ENCODE data around the gene RNASE7.
"Not testable (repeated sequence)": the region's sequence is repeated elsewhere in the genome, so short reads cannot be mapped to it uniquely, and the experiment has no call there.

RNASE7 gene

GRCh38 chr14:21040941-21041340, 1.2 kb upstream of the RNASE7 start:
- not testable (repeated sequence) for H3K4me1 Mint-ChIP-seq, H3K27ac Mint-ChIP-seq, H3K36me3 Mint-ChIP-seq, DNase-seq, H3K9me3 Mint-ChIP-seq, H3K4me3 Mint-ChIP-seq
- H3K27me3 Mint-ChIP-seq: peaks cover 51% of the 10 kb centered on the region
- CTCF ChIA-PET: interaction anchor here (0.7 to 7.2 kb wide), 9 partner anchors 12 to 183 kb away, joined by 3 to 174 read pairs (median 5); partner anchors contain the start of gene TPPP2

- CTCF ChIA-PET: interaction anchor here (1.3 to 7.2 kb wide), 3 partner anchors 27 to 62 kb away, joined by 3 to 174 read pairs (median 4); no protein-coding TSS in a partner anchor
- Mint-ChIP-seq H3K9me3 (no peaks in the 10 kb centered on the region), H3K4me1 (peaks cover 2% of the 10 kb centered on the region), H3K27ac (no peak overlapping the region), H3K36me3 (no peaks in the 10 kb centered on the region), H3K27me3 (peaks cover 52% of the 10 kb centered on the region), H3K4me3 (no peak overlapping the region)
- DNase-seq: no peak
Measured at GRCh38 chr14:21042918-21043317, 756 bp downstream of the RNASE7 start.

GRCh38 chr14:21043387-21043973, 1.3 kb downstream of the RNASE7 start:
- Mint-ChIP-seq H3K4me1 (peaks cover 2% of the 10 kb centered on the region), H3K36me3 (no peaks in the 10 kb centered on the region), H3K27me3 (peaks cover 51% of the 10 kb centered on the region), H3K27ac (no peak overlapping the region), H3K4me3 (no peak overlapping the region), H3K9me3 (no peaks in the 10 kb centered on the region)
- CTCF ChIA-PET: interaction anchor here (1.3 to 7.2 kb wide), 3 partner anchors 27 to 61 kb away, joined by 3 to 174 read pairs (median 4); no protein-coding TSS in a partner anchor
- DNase-seq: no peak

GRCh38 chr14:21043974-21044618, 1.9 kb downstream of the RNASE7 start:
- H3K9me3 Mint-ChIP-seq: no peaks in the 10 kb centered on the region
- peaks cover 45% of the 10 kb centered on the region for H3K27me3 Mint-ChIP-seq
- H3K4me3 Mint-ChIP-seq: no peak overlapping the region
- DNase-seq: no peak
- H3K27ac Mint-ChIP-seq: no peak overlapping the region
- H3K36me3 Mint-ChIP-seq: no peaks in the 10 kb centered on the region
- CTCF ChIA-PET: interaction anchor here (1.4 to 7.2 kb wide), 2 partner anchors 28 to 61 kb away, joined by 4 to 174 read pairs; no protein-coding TSS in a partner anchor
- peaks cover 2% of the 10 kb centered on the region for H3K4me1 Mint-ChIP-seq

- CTCF ChIA-PET: interaction anchor here (0.5 to 2.2 kb wide), 3 partner anchors 7 to 109 kb away, joined by 3 to 14 read pairs (median 3); no protein-coding TSS in a partner anchor
- Mint-ChIP-seq H3K27me3 (peaks cover 45% of the 10 kb centered on the region), H3K27ac (no peak overlapping the region), H3K36me3 (no peaks in the 10 kb centered on the region), H3K4me1 (peaks cover 2% of the 10 kb centered on the region), H3K9me3 (no peaks in the 10 kb centered on the region), H3K4me3 (no peak overlapping the region)
- DNase-seq: no peak
Measured at GRCh38 chr14:21047378-21047781, 5.2 kb downstream of the RNASE7 start.

GRCh38 chr14:21048638-21049037, 6.5 kb downstream of the RNASE7 start:
- Mint-ChIP-seq H3K4me3 (no peak overlapping the region), H3K9me3 (no peaks in the 10 kb centered on the region), H3K27ac (no peak overlapping the region), H3K36me3 (no peaks in the 10 kb centered on the region), H3K27me3 (peaks cover 32% of the 10 kb centered on the region), H3K4me1 (no peaks in the 10 kb centered on the region)
- CTCF ChIA-PET: interaction anchor here (1.2 kb wide), 1 partner anchor 49 kb away, joined by 3 read pairs; no protein-coding TSS in a partner anchor
- DNase-seq: no peak

GRCh38 chr14:21049271-21049673, 7.1 kb downstream of the RNASE7 start:
- DNase-seq: no peak
- H3K4me1 Mint-ChIP-seq: no peaks in the 10 kb centered on the region
- no peak overlapping the region for H3K4me3 Mint-ChIP-seq
- no peaks in the 10 kb centered on the region for H3K36me3 Mint-ChIP-seq
- CTCF ChIA-PET: interaction anchor here (1.2 kb wide), 1 partner anchor 48 kb away, joined by 3 read pairs; no protein-coding TSS in a partner anchor
- H3K9me3 Mint-ChIP-seq: no peaks in the 10 kb centered on the region
- peaks cover 28% of the 10 kb centered on the region for H3K27me3 Mint-ChIP-seq
- no peak overlapping the region for H3K27ac Mint-ChIP-seq

GRCh38 chr14:21050597-21050996, 8.4 kb downstream of the RNASE7 start:
- Mint-ChIP-seq H3K4me3 (no peak overlapping the region), H3K27ac (no peak overlapping the region), H3K36me3 (no peaks in the 10 kb centered on the region), H3K4me1 (no peaks in the 10 kb centered on the region), H3K27me3 (peaks cover 17% of the 10 kb centered on the region), H3K9me3 (no peaks in the 10 kb centered on the region)
- CTCF ChIA-PET: interaction anchor here (2.0 kb wide), 1 partner anchor 36 kb away, joined by 5 read pairs; no protein-coding TSS in a partner anchor
- DNase-seq: no peak

- Mint-ChIP-seq H3K4me1 (no peaks in the 10 kb centered on the region), H3K36me3 (no peaks in the 10 kb centered on the region), H3K27me3 (peaks cover 19% of the 10 kb centered on the region), H3K27ac (no peak overlapping the region), H3K4me3 (no peak overlapping the region), H3K9me3 (no peaks in the 10 kb centered on the region)
- CTCF ChIA-PET: interaction anchor here (0.7 to 1.2 kb wide), 3 partner anchors 12 to 51 kb away, joined by 3 to 4 read pairs (median 3); no protein-coding TSS in a partner anchor
- DNase-seq: no peak
Measured at GRCh38 chr14:21053184-21054122, 11.3 kb downstream of the RNASE7 start.

- Mint-ChIP-seq H3K36me3 (no peaks in the 10 kb centered on the region), H3K4me3 (no peak overlapping the region), H3K9me3 (no peaks in the 10 kb centered on the region), H3K4me1 (no peaks in the 10 kb centered on the region), H3K27ac (no peak overlapping the region), H3K27me3 (peaks cover 24% of the 10 kb centered on the region)
- CTCF ChIA-PET: interaction anchor here (0.7 to 1.2 kb wide), 3 partner anchors 13 to 52 kb away, joined by 3 to 4 read pairs (median 3); no protein-coding TSS in a partner anchor
- DNase-seq: no peak
Measured at GRCh38 chr14:21054123-21054767, 12.1 kb downstream of the RNASE7 start.

GRCh38 chr14:21054768-21055145, 12.6 kb downstream of the RNASE7 start:
- no peaks in the 10 kb centered on the region for H3K36me3 Mint-ChIP-seq
- peaks cover 21% of the 10 kb centered on the region for H3K27me3 Mint-ChIP-seq
- CTCF ChIA-PET: no interaction called here
- H3K4me3 Mint-ChIP-seq: no peak overlapping the region
- no peak for DNase-seq
- H3K27ac Mint-ChIP-seq: no peak overlapping the region
- H3K9me3 Mint-ChIP-seq: no peaks in the 10 kb centered on the region
- no peaks in the 10 kb centered on the region for H3K4me1 Mint-ChIP-seq

- Mint-ChIP-seq H3K4me3 (no peak overlapping the region), H3K9me3 (no peaks in the 10 kb centered on the region), H3K27ac (no peak overlapping the region), H3K36me3 (no peaks in the 10 kb centered on the region), H3K27me3 (peaks cover 19% of the 10 kb centered on the region), H3K4me1 (no peaks in the 10 kb centered on the region)
- CTCF ChIA-PET: no interaction called here
- DNase-seq: no peak
Measured at GRCh38 chr14:21055432-21056117, 13.4 kb downstream of the RNASE7 start.

- no peaks in the 10 kb centered on the region for H3K36me3 Mint-ChIP-seq
- H3K4me1 Mint-ChIP-seq: no peaks in the 10 kb centered on the region
- no peak overlapping the region for H3K27ac Mint-ChIP-seq
- DNase-seq: no peak
- H3K9me3 Mint-ChIP-seq: no peaks in the 10 kb centered on the region
- H3K4me3 Mint-ChIP-seq: no peak overlapping the region
- CTCF ChIA-PET: interaction anchor here (0.8 to 1.5 kb wide), 2 partner anchors 36 to 42 kb away, joined by 3 to 7 read pairs; no protein-coding TSS in a partner anchor
- H3K27me3 Mint-ChIP-seq: peaks cover 25% of the 10 kb centered on the region
Measured at GRCh38 chr14:21056520-21057163, 14.5 kb downstream of the RNASE7 start.
